Stimulated activated CD8-positive, alpha-beta memory T cell treated with anti-CD3 and anti-CD28 coated beads, Interleukin-12 subunit alpha, Interleukin-12 subunit beta, amount 100 ng/mL, for 24 hours (primary cell): ENCODE data around the gene SERTAD1.
"Not testable (repeated sequence)": the region's sequence is repeated elsewhere in the genome, so short reads cannot be mapped to it uniquely, and the experiment has no call there.

Experiments used
- DNase-seq: peaks from one replicate; pipeline ENCODE4 v3.0.0-alpha.2; 2020; ENCODE audit errors: extremely low read depth

SERTAD1 gene

DNA sequence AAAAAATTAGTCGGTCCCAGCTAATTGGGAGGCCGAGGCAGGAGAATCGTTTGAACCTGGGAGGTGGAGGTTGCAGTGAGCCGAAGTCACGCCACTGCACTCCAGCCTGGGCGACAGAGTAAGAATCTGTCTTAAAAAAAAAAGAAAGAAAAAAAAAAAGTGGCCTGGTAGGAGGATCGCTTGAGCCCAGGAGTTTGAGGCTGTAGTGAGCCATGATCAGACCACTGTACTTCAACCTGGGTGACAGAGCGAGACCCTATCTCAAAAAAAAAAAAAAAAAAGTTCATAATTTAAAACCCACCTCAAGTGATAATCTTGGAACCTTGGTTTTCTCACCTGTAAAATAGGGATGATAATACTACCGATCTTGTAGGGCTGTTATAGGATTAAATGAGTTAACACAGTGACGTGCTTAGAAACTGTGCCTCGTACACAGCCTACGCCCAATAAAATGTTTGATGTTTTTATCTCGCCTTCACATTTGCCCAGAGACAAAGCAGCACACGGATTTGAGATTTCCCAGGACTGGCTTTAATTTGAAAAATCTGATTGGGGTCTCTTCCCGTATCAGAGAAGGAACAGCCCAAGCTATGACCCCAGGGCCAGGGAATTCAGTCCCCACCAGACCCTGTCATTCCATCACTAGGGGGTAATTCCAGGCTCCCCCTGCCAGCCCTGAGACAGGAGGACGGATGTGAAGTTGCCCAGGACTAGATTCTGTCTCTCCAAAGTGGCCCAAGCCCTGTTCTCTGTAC is 3.6 kb downstream of the SERTAD1 start:
- DNase-seq, result no peak

DNA sequence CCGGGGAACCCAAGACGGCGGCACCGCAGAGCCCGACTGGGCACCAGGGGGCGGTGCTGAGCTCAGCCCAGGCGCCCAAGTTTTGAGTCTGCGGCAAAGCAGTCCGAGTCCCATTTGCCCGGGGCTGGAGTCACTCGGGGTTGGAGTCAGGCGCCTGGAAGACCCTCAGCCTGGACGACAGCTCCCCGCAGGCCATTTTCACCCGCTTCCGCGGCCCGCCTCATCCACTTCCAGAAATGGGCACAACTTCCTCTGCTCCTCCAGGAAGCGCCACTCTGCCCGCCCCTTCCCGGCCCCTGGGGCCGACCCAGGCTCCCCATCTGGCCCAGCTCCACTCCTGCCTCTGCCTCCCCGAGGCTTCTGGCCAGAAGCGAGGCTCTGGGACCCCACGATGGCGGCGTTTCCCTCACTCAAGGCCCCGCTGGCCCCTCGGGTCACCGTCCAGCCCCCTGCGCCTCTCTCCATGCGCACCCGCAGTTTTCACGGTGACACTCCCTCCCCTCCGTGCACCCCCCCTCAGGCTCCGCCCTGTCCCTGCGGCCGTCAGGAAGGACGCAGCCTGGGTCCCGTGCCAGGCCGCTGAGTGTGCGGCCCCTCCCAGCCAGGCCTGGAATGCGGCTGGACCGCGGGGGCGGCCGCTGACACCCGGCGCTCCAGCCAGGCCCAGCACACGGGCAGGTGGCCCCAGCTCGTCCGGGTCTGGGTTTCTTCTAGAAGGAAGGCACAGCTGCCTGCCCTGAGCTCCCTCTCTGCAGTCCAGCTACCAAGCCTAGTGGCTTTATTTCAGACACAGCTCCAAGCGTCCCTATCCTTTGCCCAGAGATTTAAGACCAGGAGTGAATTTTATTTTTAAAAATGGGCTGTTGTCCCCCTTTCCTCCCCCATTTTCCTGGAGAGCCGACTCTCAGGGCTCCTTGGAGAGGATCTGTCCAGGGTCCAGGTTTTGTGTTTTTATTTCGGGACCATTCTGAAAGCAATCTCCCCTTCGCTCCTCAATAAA is 4.7 kb downstream of the SERTAD1 start:
- peak; percentile 33 for DNase-seq

DNA sequence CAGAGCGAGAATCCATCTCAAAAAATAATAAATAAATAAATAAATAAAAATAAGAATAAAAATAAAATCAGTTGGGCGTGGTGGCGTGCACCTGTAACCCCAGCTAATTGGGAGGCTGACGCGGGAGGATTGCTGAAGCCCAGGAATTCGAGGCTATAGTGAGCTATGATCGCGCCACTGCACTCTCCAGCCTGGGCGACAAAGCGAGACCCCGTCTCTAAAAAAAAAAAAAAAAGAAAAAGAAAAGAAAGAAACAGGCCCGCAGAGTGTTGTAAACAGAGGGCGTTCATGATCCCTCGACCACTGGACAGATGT is 5.4 kb downstream of the SERTAD1 start:
- no peak for DNase-seq

DNA sequence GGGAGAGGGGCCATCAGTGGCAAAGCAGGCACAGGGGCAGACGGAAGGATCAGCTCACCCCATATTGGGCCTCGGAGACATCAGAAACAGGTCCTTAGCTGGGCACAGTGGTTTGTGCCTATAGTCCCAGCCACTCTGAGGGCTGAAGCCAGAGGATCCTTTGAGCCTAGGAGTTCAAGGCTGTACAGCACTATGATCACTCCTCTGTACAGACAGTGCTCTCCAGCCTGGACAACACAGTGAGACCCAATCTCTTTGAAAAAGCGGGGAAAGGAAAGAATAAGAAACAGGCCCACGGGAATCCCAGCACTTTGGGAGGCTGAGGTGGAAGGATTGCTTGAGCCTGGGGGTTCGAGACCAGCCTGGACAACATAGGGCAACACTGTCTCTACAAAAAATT is 6.0 kb downstream of the SERTAD1 start:
- DNase-seq, result no peak

DNA sequence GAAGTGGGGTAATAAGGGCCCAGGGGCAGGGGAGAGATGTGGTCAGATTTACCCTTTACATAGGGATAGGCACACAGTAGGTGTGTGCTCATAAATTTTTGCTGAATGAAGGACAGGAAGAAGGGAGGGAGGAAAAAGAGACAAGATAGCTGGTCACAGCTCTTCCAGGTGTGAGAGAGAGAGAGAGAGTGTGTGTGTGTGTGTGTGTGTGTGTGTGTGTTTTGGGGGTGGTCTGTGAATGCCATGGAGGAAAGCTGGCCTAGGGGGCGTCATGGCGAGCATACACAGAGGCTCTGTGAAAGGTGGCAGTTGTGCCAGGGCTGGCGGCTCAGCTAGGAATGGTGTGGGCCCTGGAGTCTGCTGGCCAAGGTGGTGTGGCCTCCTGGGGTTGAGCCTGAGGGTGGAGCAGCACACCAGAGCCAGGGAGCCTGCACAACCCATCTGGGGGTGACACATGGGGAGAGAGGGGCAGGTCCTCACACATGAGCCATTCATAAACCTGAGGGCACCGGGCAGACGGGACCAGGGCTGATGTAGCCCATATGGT is 6.7 kb downstream of the SERTAD1 start:
- DNase-seq, result no peak

DNA sequence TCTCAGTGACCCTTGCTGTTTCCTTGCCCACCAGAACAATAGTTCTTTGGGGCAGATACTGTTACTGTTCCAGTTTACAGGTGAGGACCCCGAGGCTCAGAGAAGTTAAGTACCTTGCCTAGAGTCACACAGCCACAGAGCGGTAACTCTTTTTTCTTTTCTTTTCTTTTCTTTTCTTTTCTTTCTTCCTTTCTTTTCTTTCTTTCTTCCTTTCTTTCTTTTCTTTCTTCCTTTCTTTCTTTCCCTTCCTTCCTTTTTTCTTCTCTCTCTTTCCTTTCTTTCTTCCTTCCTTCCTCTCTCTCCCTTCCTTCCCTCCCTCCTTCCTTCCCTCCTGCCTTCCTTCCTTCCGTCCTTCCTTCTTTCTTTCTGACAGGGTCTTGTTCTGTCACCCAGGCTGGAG is 7.8 kb downstream of the SERTAD1 start:
- no peak for DNase-seq

DNA sequence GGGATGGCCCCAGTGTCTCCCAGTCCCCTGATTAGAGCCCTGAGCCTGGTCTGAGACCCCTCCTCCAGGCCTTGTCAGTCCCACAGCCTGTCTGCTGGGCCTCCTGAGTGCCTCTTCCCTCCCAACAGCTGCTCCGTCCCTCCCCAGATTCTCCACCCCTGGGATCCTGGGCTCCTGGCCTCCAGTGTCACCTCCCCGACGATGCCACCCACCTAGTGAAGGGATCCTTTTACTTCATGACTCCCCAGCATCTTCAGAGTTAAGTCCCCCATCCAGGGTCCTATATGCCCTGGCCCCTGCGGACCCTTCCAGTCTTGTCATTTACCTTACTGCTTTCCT is 8.2 kb downstream of the SERTAD1 start:
- DNase-seq, result no peak

DNA sequence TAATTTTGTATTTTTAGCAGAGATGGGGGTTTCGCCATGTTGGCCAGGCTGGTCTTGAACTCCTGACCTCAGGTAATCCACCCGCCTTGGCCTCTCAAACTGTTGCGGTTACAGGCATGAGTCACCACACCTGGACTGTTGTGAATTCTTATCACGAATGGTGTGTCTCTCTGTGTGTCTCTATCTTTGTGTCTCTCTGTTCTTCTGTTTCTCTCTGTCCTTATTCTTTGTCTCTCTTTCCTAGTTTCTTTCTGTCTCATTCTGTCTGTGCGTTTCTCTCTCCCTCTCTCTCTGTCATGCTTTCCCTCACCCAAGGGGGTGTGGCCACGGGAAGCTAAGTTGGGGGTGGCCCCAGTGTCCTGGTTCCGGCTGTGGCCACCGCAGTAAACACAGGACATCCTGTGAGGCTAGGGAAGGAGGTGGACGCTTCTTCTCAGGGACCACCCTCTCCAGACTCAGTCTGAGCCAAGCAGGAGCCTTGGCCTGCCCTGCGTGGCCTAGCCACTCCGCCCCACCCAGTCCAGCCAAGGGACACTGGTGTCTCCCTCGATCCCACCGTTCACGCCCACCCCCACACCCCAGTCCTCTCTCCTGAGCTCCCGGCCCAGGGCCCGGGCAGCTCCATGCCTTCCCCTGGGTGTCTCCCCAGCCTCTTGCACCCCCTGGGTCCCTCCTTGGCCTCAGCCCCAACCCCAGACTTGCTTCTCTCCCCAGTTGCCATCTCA is 8.7 kb downstream of the SERTAD1 start:
- no peak for DNase-seq

DNA sequence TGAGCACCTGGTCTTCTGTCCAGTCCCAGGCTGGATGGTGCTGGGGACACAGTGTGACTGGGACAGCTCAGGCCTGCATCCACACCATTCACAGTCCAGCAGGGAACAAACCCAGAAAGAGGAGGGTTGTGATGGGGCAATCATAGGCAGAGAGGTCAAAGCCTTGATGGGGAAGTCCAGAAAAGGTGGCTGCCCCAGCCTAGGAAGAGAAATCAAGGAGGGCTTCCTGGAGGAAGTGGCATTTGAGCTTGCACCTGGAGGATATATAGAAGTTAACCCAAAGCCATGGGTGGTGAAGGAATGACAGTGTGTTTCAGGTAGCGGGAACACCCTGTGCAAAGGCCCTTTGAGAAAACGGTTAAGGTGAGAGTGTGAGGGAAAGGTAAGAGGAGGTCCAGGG is 10.0 kb downstream of the SERTAD1 start:
- no peak for DNase-seq

DNA sequence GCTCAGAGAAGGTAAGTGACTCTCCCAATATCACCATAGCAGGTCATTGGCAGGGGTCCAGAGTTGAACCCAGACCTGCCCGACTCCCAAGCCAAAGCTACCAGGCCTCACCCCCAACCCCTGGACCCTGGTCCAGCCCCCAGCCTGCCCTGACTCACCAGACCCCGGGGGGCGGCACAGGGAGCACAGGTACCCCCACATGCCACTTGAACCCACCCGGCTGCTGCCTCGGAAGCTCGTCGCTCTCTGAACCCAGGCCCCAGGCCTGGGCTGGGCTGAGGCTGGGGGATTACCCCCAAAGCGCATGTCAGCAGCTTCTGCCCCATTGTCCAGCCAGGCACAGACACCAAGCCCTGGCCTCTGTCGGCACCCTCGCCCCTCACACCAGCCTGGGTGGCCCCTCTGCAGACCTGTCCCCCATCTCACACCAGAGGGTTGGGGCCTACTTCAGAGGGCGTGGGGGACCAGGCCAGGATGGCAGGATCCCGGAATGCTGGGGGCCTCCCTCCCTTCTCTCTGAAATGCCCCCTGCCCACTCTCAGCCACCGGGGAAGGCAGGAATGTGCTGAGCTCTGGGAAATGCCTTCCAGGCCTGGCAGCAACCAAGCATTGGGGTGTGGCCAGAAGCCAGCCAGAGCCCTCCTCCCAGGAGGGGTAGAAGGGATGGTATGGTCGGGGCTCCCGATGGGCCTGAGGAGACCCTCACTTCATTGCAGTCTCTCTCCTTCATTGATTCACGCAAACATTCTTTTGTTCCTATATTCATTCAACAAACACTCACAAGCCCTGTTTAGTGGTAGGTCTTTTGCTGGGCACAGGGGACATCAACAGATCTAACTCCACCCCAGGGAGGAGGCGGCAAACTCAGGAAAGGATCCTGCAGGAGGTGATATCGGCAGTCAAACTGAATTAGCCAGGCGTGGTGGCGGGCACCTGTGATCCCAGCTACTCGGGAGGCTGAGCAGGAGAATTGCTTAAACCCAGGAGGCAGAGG is 11.0 kb downstream of the SERTAD1 start:
- no peak for DNase-seq

DNA sequence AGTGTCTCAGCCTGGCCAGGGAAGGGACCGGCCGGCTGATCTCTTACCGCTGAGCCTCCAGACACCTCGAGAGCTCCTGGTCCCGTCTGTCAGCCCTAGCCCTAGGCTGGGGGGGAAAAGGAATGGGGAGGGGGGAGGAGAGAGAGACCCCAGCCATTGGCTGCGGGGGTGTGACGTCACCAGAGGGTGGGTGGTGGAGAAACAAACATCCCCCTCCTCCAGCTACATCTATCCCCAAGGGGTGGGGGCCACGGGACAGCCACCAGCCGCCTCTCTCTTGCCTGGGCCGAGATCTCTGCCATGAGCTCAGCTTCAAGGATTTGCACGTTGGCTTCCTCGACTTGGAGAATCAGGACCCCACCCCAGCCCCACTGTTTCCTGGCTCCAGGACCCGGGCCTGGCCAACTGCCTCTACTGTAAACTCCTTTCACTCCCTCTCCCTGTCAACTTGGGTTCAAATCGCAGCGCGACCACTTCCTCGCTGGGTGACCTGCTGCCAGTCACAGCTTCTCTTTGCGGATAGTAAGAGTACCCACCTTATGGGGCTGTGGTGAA is 12.4 kb downstream of the SERTAD1 start, which contains the start of gene PRX:
PRX (minus strand) TSS at position 88 of the 555 bp plus-strand sequence. CDS start 5,446 bp downstream, outside the sequence.
- no peak for DNase-seq

DNA sequence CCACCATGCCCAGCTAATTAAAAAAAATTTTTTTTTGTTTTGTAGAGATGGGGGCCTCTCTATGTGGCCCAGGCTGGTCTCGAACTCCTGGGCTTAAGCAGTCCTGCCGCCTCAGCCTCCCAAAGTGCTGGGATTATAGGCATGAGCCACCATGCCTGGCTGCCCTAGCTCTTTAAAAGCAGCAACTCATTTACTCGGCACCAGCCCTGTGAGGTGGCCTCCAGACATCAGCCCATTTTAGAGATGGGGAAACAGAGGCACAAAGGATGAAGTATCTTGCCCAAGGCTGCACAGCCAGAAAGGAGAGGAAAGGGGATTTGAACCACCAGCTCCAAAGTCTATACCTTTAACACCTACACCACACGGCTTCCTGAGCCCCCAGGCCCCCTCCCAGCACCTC is 12.9 kb downstream of the SERTAD1 start:
- no peak for DNase-seq

DNA sequence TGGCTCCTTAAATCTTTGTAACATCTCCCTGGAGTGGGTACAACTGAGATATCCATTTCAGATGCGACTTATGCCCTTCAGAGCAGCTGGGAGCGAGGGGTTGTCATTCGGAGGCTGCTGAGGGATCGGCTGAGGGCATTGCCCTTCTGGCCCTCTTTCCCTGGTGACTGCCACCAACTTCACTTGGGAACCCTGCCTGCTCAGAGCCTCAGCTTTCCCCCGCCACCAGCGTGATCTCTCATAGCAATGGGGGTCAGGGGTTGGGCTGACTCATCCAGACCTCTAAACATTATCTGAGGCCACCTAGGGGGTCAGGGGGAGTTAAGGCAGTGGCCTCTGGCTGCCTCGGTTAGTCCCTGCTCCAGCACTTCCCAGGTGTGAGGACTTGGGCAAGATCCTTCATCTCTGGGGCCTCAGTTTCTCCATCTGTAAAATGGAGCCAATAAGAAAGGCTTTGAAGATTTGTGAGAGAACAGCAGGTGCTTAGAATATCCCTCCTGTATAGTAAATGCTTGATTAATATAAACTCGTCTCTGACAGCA is 13.8 kb downstream of the SERTAD1 start:
- no peak for DNase-seq

DNA sequence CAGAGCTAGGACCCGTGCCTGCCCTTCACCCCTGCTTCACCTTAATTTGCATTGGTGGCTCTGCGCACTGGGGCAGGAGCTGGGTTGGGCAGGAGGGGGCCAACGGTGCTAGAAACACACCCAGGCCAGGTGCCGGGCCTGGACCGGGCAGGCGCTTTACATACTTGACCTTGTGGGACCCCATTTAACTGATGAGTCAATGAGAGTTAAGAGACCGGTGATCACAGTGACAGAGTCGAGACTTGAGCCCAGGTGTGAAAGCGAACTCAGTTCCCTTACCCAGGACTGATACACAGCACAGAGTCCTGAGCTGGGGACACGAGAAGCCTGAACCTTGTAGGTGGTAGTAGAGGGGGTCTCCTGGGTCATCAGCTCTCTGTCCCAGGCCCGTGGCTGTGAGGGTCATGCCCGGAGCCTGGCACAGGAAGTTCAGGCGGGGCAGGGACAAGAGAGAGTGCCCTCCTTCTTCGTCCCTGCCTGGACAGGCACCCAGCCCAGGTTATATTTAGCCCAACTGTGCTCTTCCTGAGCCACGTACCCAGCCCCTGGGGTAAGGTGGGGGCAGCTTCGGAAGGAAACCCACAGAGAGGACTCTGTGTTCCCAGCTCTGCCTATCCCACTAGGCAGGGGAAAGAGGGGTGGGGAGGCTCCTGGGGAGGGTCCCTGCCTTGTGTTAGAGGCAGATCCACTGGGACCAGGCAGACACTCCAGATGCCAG is 14.5 kb downstream of the SERTAD1 start:
- DNase-seq, result no peak

DNA sequence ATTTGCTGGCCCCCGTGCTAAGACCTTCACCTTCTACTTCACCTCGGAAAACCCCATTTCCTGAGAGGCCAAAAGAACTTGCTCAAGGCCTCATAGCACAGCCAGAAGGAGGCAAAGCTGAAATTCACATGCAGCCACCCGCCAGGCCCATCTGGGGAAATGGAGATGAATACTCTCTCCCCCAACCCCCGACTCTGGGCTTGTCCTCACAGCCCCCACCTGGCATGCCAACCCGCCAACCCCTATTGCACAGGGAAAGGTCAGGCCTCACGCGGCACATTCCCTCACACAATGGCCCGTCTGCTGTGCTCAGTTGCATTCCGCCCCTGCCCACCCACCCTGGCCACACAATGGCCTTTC is 15.8 kb downstream of the SERTAD1 start:
- no peak for DNase-seq

DNA sequence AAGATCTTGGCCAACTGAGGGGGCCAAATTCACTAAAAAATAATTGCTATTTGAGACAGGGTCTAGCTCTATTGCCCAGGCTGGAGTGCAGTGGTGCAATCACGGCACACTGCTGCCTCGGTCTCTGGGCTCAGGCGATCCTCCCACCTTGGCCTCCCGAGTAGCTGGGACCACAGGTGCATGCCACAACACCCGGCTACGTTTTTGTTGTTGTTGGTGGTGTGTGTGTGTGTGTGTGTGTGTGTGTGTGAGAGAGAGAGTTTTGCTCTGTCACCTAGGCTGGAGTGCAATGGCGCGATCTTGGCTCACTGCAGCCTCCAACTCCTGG is 17.2 kb downstream of the SERTAD1 start:
- not testable (repeated sequence) for DNase-seq

DNA sequence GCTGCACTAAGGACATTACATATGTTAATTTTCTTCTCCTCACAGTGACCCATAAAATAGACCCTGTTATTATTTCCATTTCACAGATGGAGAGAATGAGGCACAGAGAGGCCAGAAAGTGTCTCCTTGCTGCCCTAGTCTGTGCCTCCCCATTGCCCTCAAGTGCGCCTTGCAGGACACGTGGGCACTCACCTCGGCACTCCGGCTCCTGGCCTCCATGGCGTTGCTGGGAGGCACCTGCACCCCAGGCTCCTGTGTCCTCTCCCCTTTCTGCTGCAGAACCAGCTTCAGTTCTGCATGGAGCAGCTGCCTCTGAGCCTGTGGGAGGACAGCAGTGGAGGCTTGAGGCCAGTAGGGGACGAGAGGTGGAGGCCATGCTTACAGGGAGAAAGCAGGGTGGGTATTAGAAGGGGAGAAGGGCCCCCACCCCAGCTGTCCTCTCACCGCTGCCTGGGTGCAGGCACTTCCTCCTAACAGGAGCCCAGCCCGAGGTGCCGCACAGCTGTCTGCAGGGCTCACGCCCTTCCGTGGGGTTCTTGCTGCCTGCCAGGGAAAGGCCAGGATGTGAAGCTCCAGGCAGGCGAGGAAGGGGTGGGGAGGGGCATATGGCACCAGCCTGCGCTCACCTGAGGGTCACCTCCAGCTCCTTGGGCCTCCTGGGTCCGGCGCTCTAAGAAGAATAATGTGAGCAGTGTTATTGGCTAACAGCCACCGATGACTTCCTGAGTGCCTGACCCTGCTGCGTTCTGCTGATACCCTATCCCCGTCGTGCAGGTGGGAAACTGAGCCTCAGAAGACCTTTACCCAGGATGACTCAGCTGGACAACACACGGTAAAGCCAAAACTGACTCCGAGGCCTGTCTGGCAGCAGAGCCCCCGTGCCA is 17.8 kb downstream of the SERTAD1 start:
- no peak for DNase-seq

DNA sequence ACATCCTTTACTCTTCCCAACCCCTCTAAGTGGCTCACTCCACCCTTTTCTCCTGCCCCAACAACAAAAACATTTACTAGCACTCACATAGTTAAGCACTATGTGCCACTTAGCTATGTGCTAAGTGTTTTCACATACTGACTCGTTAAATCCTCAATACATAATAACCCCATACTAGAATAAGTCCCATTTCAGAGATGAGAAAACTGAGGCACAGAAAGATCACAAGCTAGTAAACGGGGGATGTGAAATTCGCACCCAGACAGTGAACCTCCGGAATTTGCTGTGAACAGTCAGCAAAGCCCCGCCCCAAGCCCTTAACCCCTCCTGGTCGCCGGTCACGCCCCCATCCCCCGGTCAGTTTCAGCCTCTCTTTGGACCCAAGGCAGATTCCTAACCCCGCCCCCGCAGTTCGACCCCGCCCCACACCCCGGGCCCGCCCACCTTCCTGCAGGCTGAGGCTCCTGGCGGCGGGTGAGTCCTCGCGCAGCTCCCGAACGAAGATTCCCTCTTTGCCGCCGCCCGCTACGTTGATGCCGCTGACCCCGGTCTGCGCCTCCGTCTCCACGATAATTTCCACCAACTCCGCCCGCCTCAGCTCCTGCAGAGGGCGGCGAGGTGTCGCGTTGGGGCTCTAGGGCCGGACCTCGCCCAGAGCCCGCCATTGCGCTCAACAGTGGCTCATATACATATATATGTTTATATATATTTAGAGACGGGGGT is 22.4 kb downstream of the SERTAD1 start:
- DNase-seq, result peak; percentile 69
